Measurements from ENCODE around the gene PRKCH.
A peak's percentile ranks its signal among the peaks of the same experiment; 100 is the strongest.

PRKCH gene

GRCh38 chr14:61516964-61517653, 195.7 kb downstream of the PRKCH start:
- DNase-seq: no peak
- H3K27me3 ChIP-seq: no peaks in the 10 kb centered on the region
- H3K9me3 ChIP-seq: no peaks in the 10 kb centered on the region
- peak overlapping the region; percentile 23 to 38 for H3K27ac ChIP-seq
- H3K4me1 ChIP-seq: peaks cover 0 to 30% (median 17%) of the 10 kb centered on the region in 4 donors
- TF ChIP-seq, protein P1, sequence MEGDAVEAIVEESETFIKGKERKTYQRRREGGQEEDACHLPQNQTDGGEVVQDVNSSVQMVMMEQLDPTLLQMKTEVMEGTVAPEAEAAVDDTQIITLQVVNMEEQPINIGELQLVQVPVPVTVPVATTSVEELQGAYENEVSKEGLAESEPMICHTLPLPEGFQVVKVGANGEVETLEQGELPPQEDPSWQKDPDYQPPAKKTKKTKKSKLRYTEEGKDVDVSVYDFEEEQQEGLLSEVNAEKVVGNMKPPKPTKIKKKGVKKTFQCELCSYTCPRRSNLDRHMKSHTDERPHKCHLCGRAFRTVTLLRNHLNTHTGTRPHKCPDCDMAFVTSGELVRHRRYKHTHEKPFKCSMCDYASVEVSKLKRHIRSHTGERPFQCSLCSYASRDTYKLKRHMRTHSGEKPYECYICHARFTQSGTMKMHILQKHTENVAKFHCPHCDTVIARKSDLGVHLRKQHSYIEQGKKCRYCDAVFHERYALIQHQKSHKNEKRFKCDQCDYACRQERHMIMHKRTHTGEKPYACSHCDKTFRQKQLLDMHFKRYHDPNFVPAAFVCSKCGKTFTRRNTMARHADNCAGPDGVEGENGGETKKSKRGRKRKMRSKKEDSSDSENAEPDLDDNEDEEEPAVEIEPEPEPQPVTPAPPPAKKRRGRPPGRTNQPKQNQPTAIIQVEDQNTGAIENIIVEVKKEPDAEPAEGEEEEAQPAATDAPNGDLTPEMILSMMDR (IDR thresholded peaks at IDR 0.05): no peak
- intact Hi-C loops (cut with DNase I; ENCODE audit: low total_unique reads): no loop called here
- H3K36me3 ChIP-seq: no peaks in the 10 kb centered on the region
- no peak overlapping the region for H3K4me3 ChIP-seq

- intact Hi-C loops (cut with DNase I; ENCODE audit: low total_unique reads): no loop called here
- no peaks in the 10 kb centered on the region for H3K9me3 ChIP-seq
- TF ChIP-seq, protein P1 (IDR thresholded peaks at IDR 0.05): no peak
- H3K27ac ChIP-seq: peak overlapping the region in 1 of 2 donors; percentile 15
- H3K4me1 ChIP-seq: peaks cover 0 to 27% (median 17%) of the 10 kb centered on the region in 4 donors
- H3K4me3 ChIP-seq: no peak overlapping the region
- no peak for DNase-seq
- no peaks in the 10 kb centered on the region for H3K27me3 ChIP-seq
- H3K36me3 ChIP-seq: no peaks in the 10 kb centered on the region
These were observed 196.6 kb downstream of the PRKCH start for GRCh38 chr14:61517911-61518384.

DNA sequence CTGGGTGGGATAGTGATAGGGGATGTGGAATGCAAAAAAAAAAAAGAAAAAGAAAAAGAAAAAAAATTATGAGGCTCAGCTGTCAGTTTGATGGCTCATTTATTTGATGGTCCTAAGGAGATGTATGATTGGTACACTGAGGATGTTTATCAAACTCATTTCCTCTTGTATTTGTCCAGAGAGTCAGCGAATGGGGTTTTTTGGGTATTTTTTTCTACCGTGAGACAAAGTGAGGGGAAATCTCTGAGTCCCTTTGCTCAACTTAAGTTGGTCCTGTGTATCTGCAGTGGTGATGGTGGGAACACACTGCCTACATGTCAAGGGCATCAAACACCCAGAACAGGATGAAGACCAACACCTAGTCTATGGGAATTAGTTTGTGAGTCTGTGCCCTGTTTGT, 197.0 kb downstream of the PRKCH start:
- DNase-seq: no peak
- H3K36me3 ChIP-seq: no peaks in the 10 kb centered on the region
- H3K4me3 ChIP-seq: no peak overlapping the region
- H3K27me3 ChIP-seq: no peaks in the 10 kb centered on the region
- H3K4me1 ChIP-seq: peaks cover 0 to 31% (median 18%) of the 10 kb centered on the region in 4 donors
- TF ChIP-seq, protein P1 (IDR thresholded peaks at IDR 0.05): no peak
- intact Hi-C loops (cut with DNase I; ENCODE audit: low total_unique reads): no loop called here
- H3K9me3 ChIP-seq: no peaks in the 10 kb centered on the region
- H3K27ac ChIP-seq: no peak overlapping the region

DNA sequence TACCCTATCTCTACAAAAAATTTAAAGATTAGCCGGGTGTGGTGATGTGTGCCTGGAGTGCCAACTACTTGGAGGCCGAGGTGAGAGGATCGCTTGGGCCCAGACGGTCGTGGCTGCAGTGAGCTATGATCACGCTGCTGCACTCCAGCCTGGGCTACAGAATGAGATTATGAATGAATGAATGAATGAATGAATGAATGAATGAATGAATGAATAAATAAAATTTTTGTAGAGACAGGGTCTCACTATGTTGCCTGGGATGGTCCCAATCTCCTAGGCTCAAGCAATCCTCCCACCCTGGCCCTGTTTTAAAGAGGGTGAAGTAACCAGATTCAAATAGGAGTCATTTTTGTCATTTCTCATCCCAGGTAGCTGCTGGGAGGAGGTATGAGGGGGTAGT, 197.7 kb downstream of the PRKCH start:
- Histone ChIP-seq H3K9me3 (no peaks in the 10 kb centered on the region), H3K27ac (no peak overlapping the region), H3K36me3 (no peaks in the 10 kb centered on the region), H3K4me1 (peaks cover 4 to 38% (median 22%) of the 10 kb centered on the region in 4 donors), H3K4me3 (no peak overlapping the region), H3K27me3 (no peaks in the 10 kb centered on the region)
- no peak for DNase-seq
- intact Hi-C loops (cut with DNase I; ENCODE audit: low total_unique reads): no loop called here
- TF ChIP-seq, protein P1 (IDR thresholded peaks at IDR 0.05): no peak

GRCh38 chr14:61519735-61520134, 198.4 kb downstream of the PRKCH start:
- intact Hi-C loops (cut with DNase I; ENCODE audit: low total_unique reads): no loop called here
- TF ChIP-seq, protein P1 (IDR thresholded peaks at IDR 0.05): no peak

More at GRCh38 chr14:61519735-61520134, 198.4 kb downstream of the PRKCH start:
- Histone ChIP-seq H3K27me3 (no peaks in the 10 kb centered on the region), H3K4me3 (no peak overlapping the region), H3K36me3 (no peaks in the 10 kb centered on the region), H3K9me3 (no peaks in the 10 kb centered on the region), H3K4me1 (peaks cover 9 to 44% (median 28%) of the 10 kb centered on the region in 4 donors), H3K27ac (no peak overlapping the region)
- no peak for DNase-seq

Data from tibial artery (tissue), 4 donors.